Measurements from ENCODE around the gene TENT5A.

TENT5A gene

DNA sequence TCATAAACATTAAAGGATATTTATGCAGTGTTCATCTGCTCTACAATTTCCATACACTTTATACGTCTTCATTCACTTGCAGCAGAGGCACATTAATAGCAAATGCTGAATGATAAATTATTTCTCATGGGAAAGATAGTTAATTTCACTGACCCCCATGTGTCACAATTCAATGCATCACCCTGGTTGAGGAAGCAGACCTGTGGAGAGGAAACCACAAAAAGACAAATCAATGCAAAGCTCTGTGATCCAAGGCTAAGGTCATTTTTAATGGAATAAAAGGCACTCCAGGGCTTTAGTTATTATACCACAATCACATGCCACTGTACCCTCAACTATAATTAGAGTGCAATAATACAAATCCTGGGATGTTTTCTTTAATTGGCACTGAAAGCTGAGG, 40.3 kb upstream of the TENT5A start:
- TF ChIP-seq, protein P1, sequence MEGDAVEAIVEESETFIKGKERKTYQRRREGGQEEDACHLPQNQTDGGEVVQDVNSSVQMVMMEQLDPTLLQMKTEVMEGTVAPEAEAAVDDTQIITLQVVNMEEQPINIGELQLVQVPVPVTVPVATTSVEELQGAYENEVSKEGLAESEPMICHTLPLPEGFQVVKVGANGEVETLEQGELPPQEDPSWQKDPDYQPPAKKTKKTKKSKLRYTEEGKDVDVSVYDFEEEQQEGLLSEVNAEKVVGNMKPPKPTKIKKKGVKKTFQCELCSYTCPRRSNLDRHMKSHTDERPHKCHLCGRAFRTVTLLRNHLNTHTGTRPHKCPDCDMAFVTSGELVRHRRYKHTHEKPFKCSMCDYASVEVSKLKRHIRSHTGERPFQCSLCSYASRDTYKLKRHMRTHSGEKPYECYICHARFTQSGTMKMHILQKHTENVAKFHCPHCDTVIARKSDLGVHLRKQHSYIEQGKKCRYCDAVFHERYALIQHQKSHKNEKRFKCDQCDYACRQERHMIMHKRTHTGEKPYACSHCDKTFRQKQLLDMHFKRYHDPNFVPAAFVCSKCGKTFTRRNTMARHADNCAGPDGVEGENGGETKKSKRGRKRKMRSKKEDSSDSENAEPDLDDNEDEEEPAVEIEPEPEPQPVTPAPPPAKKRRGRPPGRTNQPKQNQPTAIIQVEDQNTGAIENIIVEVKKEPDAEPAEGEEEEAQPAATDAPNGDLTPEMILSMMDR (IDR thresholded peaks at IDR 0.05; ENCODE audit: insufficient read depth, missing control alignments): no peak
- no peak for FAIRE-seq
- DNase-seq (ENCODE audit: insufficient read length, low spot score): no peak

DNA sequence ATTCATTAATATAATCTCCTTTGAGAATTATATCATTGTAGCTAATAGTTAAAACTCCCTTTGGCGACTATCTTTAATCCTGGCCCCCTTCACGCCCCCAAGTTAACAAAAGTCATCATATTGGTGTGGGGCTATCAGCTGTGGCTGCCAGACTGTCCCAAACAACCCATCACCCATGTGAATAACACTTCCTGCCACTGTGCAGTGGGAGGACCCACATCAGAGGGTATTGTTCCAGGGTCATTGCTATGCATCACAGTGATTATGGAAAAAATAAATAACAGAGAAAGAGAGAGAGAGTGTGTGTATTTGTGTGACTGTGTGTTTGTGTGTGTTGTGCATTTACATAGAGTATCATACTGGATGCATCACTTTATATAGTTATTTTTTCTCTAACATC, 39.3 kb upstream of the TENT5A start:
- TF ChIP-seq, protein P1 (IDR thresholded peaks at IDR 0.05; ENCODE audit: insufficient read depth, missing control alignments): no peak
- DNase-seq (ENCODE audit: insufficient read length, low spot score) (no peak), FAIRE-seq (no peak)

DNA sequence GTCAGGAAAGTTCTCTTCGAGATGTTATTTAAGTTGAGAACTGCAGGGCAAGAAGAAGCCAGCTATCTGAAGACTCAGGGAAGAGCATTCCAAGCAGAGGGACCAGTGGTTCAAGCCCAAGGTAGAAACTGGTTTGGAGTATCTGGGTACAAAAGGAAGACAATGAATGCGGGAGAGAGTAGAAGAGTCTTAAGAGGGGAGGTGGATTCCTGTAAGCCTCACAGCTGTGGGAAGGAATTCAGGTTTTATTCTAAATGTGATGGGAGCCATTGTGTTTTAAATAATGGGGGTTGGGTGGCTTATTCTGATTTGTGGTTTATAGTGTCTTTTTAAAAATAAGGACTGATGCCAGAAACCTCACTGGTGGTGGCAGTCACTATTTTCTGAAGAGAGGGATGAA, 37.6 kb upstream of the TENT5A start:
- TF ChIP-seq, protein P1 (IDR thresholded peaks at IDR 0.05; ENCODE audit: insufficient read depth, missing control alignments): no peak
- DNase-seq (ENCODE audit: insufficient read length, low spot score): no peak
- FAIRE-seq: no peak

DNA sequence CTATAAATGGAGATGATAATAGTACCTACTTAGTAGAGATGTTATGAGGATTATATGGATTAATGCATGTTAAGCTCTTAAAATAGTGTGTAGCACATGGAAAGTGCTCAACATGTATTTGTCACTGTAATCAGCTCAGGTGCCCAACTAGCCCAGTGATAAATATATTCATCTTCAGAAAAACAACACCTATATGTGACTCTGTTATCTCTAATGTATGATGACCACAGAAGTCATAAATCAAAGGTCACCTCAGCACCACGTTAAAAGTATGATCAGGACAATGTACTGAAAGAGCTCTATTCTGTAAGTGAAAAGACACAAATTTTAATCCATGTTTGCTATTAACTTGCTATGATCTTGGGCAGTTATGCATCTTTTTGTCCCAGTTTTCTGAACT, 36.8 kb upstream of the TENT5A start:
- TF ChIP-seq, protein P1 (IDR thresholded peaks at IDR 0.05; ENCODE audit: insufficient read depth, missing control alignments): no peak
- FAIRE-seq (peak; percentile 98), DNase-seq (ENCODE audit: insufficient read length, low spot score) (no peak)

DNA sequence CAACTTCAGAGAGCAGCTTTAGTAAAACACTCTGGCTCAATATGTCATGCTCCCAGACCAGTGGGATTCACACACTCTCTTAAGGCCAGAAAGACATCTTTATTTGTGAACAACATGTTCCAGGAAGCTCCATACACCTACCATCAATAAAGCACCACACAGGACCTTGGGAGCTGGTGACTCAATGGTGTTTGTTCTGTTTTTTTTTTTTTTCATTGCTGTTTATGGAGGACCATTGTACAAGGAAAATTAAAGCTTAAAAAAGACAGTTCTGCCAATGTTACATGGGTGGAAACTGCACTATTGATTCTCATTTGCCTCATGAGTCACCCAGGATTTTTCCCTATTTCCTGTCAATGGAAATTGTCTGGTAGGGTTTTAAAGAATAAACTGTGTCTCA, 36.3 kb upstream of the TENT5A start:
- FAIRE-seq: no peak

DNA sequence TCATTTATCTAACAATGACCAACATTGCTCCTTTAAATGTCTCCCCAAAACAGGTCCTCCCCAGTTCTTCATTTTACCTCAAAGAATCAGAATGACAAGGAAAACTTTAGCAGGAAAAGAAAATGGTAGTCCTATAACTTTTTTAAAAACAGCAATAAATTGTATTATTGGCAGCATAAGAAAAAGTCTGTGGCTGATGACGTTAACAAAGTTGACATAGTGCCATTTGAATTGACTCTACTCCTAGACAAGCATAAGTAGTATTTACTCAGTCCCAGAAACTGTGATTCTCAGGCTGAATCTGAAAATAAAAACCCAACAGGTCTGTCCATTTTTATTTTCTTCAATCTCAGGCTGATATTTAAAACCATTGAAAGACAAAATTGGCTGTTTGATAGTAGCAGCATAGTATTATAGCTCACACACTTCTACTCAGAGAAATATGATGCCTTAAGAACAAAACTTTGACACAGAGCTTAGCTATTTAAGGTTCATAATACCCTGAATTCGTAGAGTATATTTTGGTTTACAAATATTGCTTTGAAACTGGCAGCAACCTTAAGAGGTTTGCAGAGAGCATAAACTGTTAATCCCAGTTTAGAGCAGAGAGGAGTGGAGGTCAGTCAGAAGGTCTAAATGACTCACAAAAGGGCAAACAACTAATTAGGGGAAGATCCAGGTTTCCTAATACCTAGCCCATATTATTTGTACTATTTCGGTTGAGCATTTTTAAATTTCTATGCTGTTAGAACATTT, 35.0 kb upstream of the TENT5A start:
- FAIRE-seq (no peak), DNase-seq (ENCODE audit: insufficient read length, low spot score) (no peak)
- TF ChIP-seq, protein P1 (IDR thresholded peaks at IDR 0.05; ENCODE audit: insufficient read depth, missing control alignments): no peak

More for the DNA sequence above, 36.3 kb upstream of the TENT5A start:
- TF ChIP-seq, protein P1 (IDR thresholded peaks at IDR 0.05; ENCODE audit: insufficient read depth, missing control alignments): no peak
- DNase-seq (ENCODE audit: insufficient read length, low spot score): no peak

DNA sequence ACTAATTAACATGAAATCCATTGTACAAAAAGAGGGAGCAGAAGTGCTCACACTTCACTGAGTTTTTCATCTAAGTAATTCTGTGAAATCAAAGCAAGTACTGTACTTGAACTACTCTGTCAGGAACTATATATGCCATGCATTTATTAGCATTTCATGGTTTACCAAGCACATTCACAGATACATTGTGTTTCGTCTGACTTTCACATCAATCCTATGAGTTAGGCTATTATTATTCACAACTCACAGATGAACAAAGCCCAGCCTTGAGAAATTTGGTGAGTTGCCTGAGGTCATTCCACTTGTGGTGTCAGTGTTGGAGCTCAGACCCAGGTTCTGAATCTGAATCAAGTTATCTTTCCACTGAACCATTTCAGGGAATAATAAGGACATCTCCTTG, 33.7 kb upstream of the TENT5A start:
- FAIRE-seq: no peak
- TF ChIP-seq, protein P1 (IDR thresholded peaks at IDR 0.05; ENCODE audit: insufficient read depth, missing control alignments): no peak

More for the DNA sequence above, 33.7 kb upstream of the TENT5A start:
- DNase-seq (ENCODE audit: insufficient read length, low spot score): no peak
